Measurements from ENCODE around the gene DIP2B.

The DIP2B gene

DNA sequence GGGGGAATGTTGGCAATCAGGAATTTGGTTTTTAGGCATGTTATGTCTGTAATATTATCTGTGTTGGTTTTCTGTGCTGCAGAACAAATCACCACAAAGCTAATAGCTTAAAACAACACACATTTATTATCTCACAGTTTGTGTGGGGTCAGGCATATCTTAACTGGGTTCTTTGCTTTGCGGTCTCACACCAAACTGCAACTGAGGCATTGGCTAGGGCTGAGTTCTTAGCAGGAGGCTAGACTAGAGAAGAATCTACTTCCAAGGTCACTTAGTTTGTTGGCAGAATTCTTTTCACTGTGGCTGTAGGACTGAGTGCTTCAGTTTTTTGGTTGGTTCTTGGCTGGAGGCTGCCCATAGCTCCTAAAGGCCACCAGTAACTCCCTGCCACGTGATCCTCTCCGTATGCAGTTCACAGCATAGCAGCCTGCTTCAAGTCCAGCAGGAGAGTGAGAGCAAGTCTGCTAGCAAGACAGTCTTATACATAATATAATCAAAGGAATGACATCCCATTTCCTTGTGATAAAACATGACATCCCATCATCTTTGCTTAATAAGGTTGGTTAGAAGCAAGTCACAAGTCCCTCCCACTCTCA, 280.7 kb downstream of the DIP2B start:
- no peak overlapping the region for H3K4me3 ChIP-seq (ENCODE audit: low read length)
- TF ChIP-seq, protein P1, sequence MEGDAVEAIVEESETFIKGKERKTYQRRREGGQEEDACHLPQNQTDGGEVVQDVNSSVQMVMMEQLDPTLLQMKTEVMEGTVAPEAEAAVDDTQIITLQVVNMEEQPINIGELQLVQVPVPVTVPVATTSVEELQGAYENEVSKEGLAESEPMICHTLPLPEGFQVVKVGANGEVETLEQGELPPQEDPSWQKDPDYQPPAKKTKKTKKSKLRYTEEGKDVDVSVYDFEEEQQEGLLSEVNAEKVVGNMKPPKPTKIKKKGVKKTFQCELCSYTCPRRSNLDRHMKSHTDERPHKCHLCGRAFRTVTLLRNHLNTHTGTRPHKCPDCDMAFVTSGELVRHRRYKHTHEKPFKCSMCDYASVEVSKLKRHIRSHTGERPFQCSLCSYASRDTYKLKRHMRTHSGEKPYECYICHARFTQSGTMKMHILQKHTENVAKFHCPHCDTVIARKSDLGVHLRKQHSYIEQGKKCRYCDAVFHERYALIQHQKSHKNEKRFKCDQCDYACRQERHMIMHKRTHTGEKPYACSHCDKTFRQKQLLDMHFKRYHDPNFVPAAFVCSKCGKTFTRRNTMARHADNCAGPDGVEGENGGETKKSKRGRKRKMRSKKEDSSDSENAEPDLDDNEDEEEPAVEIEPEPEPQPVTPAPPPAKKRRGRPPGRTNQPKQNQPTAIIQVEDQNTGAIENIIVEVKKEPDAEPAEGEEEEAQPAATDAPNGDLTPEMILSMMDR (conservative IDR thresholded peaks at IDR 0.05; ENCODE audit: low read length): no peak
- DNase-seq (ENCODE audit: low read depth): no peak

DNA sequence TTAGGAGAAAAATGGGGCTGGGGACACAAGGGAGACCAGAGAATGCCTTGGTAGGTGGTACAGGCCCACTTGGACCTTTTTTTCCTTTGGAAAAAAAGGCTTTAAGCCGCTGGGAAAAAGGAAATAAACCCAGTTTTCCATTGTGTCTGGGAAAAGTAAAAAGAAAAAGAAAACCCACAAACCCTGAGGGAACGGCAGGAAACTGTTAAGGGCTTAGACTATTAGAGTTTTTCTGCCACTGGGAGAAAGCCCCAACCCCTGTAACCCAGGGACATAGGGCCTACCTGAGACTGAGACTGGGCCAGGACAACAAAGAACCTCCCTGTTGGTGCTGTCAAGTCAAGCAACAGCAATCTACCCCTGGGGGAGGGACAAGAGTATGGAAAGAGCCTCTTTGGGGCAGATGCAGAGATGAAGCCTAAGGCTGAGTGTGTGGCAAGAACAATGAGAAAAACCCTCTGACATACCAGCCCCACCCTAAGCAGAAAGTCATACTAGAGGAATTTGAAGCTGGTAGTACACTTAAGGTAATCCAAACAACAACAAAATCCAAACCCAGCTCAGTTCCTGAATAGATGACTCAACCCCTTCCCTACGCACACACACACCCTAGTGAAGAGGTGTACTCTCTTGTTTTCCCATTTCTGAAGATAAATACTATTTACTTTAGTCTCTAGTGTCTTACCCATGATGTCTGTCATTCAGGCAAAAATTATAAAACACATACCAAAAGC, 281.9 kb downstream of the DIP2B start:
- peak; percentile 97 for DNase-seq (ENCODE audit: low read depth)
- TF ChIP-seq, protein P1 (conservative IDR thresholded peaks at IDR 0.05; ENCODE audit: low read length): no peak
- H3K4me3 ChIP-seq (ENCODE audit: low read length): no peak overlapping the region

DNA sequence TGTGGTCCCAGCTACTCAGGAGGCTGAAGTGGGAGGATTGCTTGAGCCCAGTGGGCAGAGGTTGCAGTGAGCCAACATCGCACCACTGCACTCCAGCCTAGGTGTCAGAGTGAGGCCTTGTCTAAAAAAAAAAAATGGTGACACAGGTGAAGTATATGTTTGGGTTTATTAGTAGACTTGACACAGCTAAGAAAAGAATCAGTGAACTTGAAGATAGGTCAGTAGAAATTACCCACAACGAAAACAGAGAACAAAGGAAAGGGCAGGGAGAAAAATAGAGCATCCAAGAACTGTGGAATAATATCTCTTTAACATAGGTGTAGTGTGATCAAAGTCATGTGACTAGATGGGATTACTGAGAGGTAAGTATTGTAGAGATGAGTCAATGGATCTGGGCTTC, 282.8 kb downstream of the DIP2B start:
- TF ChIP-seq, protein P1 (conservative IDR thresholded peaks at IDR 0.05; ENCODE audit: low read length): no peak
- H3K4me3 ChIP-seq (ENCODE audit: low read length): no peak overlapping the region

DNA sequence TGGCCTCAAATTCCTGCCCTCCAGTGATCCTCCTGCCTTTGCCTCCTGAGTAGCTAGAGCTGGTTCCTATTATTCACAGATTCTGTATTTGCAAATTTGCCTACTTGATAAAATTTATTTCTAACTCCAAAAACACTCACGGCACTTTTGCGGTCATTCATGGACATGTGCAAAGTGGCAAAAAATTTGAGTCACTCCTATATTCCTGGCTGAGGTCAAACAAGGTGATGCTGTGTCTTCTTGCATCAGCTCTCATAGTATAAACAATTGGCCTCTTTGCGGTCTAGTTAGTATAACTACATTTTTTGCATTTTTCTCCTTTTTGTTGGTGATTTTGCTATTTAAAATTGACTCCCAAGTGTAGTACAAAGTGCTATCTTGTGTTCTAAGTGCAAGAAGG, 283.8 kb downstream of the DIP2B start:
- DNase-seq (ENCODE audit: low read depth): peak; percentile 87
- no peak overlapping the region for H3K4me3 ChIP-seq (ENCODE audit: low read length)
- TF ChIP-seq, protein P1 (conservative IDR thresholded peaks at IDR 0.05; ENCODE audit: low read length): no peak

More for the DNA sequence above, 282.8 kb downstream of the DIP2B start:
- DNase-seq (ENCODE audit: low read depth): no peak

GRCh38 chr12:50790081-50790480, 285.3 kb downstream of the DIP2B start:
- DNase-seq (ENCODE audit: low read depth): no peak
- no peak overlapping the region for H3K4me3 ChIP-seq (ENCODE audit: low read length)
- TF ChIP-seq, protein P1 (conservative IDR thresholded peaks at IDR 0.05; ENCODE audit: low read length): no peak

Data from AG10803 (cell line).